Keratinocyte (primary cell): ENCODE measurements around the gene ZNF689.

Experiments
- EZH2 ChIP-seq: IDR thresholded peaks from one replicate; pipeline ENCODE4 v1.6.1; 2012; ENCODE audit warnings: inconsistent platforms, mild to moderate bottlenecking, low read length, moderate library complexity
- TF ChIP-seq, protein P1 (sequence below), 3 experiments: IDR thresholded peaks in 1 of 3; conservative IDR thresholded peaks in 1 of 3; optimal IDR thresholded peaks in 1 of 3; 2 replicates in 2 of 3; 3 replicates in 1 of 3; pipeline versions ENCODE3 to v1.5.1; 2011; ENCODE audit warnings: low read length in 3 of 3, mild to moderate bottlenecking in 3 of 3, moderate library complexity in 2 of 3, control low read depth in 1 of 3, inconsistent platforms in 1 of 3; ENCODE audit not compliant: insufficient read depth in 2 of 3; ENCODE audit errors: extremely low read depth in 1 of 3

GRCh38 chr16:30582611-30583340 is 27.4 kb downstream of the ZNF689 start:
- TF ChIP-seq, protein P1, sequence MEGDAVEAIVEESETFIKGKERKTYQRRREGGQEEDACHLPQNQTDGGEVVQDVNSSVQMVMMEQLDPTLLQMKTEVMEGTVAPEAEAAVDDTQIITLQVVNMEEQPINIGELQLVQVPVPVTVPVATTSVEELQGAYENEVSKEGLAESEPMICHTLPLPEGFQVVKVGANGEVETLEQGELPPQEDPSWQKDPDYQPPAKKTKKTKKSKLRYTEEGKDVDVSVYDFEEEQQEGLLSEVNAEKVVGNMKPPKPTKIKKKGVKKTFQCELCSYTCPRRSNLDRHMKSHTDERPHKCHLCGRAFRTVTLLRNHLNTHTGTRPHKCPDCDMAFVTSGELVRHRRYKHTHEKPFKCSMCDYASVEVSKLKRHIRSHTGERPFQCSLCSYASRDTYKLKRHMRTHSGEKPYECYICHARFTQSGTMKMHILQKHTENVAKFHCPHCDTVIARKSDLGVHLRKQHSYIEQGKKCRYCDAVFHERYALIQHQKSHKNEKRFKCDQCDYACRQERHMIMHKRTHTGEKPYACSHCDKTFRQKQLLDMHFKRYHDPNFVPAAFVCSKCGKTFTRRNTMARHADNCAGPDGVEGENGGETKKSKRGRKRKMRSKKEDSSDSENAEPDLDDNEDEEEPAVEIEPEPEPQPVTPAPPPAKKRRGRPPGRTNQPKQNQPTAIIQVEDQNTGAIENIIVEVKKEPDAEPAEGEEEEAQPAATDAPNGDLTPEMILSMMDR (optimal IDR thresholded peaks at IDR 0.05 in 1 of 3, IDR thresholded peaks at IDR 0.05 in 1 of 3, conservative IDR thresholded peaks at IDR 0.05 in 1 of 3; ENCODE audit: extremely low read depth in 1 of 3, insufficient read depth in 2 of 3, low read length in 3 of 3): no peak
- TF ChIP-seq EZH2: no peak
